Hematopoietic multipotent progenitor cell treated with erythropoietin and hydrocortisone succinate and interleukin-3 and kit ligand, for 17 days (in vitro differentiated cells): ENCODE results near the gene PLEKHM2.

Source experiments
- DNase-seq: peaks from one replicate; pipeline ENCODE4 v3.0.0-alpha.2; 2015; ENCODE audit warnings: low spot score

Gene PLEKHM2

DNA sequence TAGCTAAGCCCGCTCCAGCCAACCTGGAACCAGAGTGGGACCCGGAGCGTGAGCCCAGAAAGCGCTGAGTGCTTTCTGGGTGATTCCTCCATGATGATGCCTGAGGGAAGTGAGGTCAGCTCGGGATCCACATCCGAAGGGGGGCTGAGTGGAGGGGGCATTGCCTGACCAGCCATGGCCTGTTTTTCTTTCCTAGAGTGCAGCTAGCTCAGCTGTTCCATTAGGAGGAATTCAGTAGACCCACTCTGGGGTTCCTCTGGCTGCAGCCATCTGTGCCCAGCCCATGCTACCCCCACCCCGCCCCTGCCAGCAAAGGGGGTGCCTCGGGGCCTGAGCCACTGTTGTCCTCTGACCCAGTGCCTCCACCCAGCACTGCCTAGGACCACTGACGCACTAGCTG lies 42.4 kb downstream of the PLEKHM2 start:
- no peak for DNase-seq

GRCh38 chr1:15727021-15727420 lies 42.9 kb downstream of the PLEKHM2 start:
- DNase-seq, result no peak

DNA sequence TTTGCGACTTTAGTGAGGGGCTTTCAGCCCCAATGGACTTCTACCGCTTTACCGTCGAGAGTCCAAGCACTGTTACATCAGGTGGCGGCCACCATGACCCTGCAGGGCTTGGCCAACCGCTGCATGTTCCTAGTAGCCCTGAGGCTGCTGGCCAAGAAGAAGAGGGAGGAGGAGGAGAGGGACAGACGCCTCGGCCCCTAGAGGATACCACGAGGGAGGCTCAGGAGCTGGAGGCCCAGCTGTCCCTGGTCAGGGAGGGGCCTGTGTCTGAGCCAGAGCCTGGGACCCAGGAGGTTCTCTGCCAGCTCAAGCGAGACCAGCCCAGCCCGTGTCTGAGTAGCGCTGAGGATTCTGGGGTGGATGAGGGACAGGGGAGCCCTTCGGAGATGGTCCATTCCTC lies 43.3 kb downstream of the PLEKHM2 start:
- DNase-seq, result no peak

GRCh38 chr1:15727866-15728534 lies 43.9 kb downstream of the PLEKHM2 start:
- DNase-seq, result no peak

DNA sequence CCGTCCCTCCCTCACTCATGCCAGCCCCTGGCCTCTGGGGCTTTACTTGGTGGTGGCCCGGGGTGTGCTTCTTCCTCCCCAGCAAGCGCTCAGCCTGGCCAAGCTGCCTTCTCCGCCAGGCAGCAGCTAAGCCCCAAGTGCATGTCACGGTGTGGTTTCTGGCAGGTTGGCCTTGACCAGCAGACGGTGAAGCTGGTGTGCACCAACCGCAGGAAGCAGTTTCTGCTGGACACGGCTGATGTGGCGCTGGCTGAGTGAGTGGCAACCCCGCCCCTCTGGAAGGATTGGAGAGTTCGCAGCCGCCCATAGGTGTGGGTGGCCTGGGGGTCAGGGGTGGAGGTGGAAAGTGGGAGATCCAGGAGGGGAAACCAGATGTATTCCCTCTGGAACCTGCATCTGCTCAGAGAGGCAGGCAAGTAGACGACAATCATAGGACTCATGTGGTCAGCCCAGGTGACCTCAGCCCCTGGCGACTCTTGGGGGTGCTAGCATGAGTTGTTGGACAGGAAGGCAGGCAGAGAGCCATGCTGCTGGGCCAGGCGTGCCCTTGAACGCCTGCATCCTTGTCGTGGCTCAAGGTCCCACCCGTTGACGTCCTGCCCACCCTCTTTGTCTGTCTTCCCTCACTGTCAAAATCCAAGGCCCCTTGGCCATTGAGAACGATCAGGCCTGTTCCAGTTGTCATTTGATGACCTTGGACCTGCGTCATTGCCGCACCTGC lies 45.0 kb downstream of the PLEKHM2 start:
- no peak for DNase-seq

DNA sequence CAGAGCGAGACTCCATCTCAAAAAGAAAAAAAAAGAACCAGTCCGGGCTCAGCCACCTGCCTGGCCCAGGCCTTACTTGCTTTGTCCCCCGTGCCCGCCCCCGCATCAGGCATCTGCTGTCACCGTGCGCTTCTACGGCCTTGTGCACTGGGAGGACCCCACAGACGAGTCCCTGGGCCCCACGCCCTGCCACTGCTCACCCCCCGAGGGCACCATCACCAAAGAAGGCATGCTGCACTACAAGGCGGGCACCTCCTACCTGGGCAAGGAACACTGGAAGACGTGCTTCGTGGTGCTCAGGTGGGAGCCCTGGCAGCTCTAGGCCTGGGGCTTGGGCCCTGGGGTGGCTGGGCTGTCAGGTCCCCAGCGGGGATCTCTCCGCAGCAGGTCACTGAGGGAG lies 46.3 kb downstream of the PLEKHM2 start:
- DNase-seq, result no peak

DNA sequence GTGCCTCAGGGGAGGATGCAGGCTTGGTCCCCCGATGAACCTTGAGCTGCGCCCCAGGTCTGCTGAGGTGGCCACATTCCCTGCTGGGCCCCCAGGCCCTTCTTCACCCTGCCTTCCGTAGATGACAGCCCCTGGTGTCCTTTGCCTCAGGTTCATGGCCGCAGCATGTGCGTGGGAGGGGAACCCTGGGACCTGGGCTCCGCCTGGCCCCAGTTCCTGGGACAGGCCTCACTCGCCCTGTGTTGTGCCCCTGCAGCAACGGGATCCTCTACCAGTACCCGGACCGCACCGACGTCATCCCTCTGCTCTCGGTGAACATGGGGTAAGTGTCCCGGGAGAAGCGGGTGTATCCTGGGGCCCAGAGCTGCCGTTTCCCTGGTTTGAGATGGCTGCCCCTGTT lies 46.8 kb downstream of the PLEKHM2 start:
- DNase-seq, result no peak

DNA sequence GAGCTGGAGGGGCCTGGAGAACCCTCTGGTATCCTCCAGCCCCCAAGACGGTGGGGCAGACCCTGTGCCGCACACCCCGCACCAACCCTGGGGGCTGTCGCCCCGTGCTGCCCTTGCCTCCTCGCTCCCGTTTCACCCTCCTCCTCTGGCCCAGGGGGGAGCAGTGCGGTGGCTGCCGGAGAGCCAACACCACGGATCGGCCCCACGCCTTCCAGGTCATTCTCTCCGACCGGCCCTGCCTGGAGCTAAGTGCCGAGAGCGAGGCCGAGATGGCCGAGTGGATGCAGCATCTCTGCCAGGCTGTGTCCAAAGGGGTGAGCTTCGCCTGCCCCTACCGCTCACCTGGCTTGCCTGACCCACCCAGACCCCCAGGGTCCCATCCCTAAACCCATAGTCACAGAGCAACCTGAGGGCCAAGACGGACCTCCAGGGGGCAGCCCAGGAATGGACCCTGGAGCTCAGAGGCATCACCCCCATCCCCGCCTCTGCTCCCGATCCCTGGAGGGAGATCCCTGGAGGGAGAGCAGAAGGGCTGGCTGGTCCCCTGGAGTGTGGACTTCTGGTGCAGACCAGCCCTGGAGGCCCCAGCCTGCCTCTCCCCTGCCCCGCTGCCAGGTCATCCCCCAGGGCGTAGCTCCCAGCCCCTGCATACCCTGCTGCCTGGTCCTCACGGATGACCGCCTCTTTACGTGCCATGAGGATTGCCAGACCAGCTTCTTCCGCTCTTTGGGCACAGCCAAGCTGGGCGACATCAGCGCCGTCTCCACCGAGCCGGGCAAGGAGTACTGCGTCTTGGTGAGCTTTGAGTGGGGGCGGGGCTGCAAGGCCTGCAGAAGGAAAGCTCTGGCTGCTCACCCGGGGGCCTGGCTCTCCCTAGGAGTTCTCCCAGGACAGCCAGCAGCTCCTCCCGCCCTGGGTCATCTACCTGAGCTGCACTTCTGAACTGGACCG lies 47.9 kb downstream of the PLEKHM2 start:
- DNase-seq, result no peak

- DNase-seq, result no peak
These were observed 48.6 kb downstream of the PLEKHM2 start for GRCh38 chr1:15732686-15733081.

DNA sequence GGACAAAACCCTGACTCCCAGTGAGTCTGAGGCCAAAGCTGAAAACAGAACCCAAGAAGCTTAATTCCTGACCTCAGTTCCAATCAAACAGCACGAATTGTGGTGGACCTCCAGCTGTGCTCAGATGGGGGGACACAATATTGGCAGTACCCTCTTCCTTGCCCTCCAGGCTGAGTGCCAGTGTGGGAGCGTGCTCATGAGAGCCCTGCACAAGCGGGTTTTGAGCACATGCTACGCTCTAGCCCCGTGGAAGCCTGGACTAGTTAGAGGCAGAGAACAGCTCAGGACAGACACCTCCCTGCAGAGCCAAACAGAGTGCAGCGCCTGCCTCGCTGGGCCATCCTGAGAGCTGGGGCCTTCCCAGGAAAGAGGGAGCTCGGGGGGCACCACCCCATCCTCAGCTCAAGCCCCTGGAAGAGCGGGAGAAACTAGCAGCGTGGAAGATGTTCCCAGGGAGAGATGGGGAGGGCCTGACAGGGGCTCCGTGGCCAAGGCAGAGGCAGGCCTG lies 49.2 kb downstream of the PLEKHM2 start:
- no peak for DNase-seq

- no peak for DNase-seq
These were observed 49.7 kb downstream of the PLEKHM2 start for GRCh38 chr1:15733726-15734226.

DNA sequence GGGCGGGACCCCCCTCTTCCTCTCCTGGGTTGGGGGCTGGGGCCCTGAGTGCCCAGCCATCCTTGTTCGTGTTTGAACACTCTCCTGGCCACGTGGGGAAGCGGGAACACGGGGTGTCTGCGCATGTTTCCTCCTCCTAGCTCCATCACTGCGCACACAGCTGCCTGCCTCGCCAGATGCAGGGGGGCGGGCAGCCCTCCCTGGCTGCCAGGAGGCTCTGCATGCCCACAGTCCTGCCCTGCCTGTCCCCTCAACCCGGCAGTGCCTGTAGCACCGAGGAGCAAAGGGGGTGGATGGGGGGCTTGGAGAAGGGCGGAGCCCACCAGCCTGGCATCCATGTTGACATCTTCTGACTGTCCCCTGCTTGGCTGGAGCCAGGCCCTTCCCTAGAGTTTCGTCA lies 50.2 kb downstream of the PLEKHM2 start:
- no peak for DNase-seq

DNA sequence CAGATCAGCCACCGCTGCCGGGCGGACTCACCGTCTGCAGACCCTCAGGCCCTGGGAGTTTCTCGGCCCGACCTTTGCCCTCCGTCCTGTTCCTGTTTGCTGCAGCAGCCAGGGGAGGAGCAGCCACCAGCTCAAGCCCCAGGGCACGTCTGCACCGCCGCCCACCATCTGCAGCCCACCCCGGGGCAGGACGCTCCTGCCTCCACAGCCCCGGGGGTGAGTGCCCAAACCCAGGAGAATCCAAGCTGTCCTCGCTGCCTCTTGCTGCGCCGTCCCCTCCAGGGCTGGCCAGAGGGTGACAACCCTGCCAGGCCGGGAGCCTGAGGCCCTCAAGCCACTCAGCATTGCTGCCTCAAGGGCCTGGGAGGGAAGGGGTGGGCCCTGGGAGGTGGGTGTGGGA lies 50.8 kb downstream of the PLEKHM2 start:
- no peak for DNase-seq

GRCh38 chr1:15735304-15736037 lies 51.4 kb downstream of the PLEKHM2 start:
- DNase-seq, result no peak

DNA sequence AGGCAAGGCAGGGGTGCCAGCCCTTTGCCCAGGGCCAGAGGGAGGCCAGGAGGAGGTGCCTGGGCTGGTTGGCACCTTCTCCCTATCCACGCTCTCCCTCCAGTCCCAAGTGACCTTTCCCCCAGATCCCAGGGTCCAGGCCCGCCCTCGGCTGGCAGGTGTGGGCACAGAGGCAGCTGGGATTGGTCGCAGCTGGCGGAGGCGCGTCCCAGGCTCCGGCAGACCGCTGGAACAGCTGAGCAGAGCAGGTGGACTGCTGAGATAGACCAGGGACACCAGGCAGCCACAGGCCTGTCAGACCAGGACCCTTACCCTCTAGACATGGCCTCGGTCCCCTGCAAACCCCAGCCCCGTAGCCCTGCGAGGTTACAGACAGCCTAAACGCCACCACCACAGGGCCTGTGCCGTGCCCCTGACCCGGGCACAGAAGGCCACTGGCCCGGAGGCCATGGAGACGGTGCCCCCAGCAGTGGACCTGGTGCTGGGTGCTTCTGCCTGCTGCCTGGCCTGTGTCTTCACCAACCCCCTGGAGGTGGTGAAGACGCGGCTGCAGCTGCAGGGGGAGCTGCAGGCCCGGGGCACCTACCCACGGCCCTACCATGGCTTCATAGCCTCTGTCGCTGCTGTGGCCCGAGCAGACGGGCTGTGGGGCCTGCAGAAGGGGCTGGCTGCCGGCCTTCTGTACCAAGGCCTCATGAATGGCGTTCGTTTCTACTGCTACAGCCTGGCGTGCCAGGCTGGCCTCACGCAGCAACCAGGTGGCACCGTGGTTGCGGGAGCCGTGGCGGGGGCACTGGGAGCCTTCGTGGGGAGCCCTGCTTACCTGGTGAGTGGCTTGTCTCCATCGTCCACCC lies 52.1 kb downstream of the PLEKHM2 start, which contains the start of gene SLC25A34:
Gene SLC25A34, plus strand, starts transcription at position 221 of the 854 bp plus-strand sequence. Its CDS starts 228 bp downstream, at position 449.
- no peak for DNase-seq

- no peak for DNase-seq
These were observed 52.8 kb downstream of the PLEKHM2 start for GRCh38 chr1:15736892-15737261.

GRCh38 chr1:15737324-15738319 lies 53.5 kb downstream of the PLEKHM2 start:
- no peak for DNase-seq

DNA sequence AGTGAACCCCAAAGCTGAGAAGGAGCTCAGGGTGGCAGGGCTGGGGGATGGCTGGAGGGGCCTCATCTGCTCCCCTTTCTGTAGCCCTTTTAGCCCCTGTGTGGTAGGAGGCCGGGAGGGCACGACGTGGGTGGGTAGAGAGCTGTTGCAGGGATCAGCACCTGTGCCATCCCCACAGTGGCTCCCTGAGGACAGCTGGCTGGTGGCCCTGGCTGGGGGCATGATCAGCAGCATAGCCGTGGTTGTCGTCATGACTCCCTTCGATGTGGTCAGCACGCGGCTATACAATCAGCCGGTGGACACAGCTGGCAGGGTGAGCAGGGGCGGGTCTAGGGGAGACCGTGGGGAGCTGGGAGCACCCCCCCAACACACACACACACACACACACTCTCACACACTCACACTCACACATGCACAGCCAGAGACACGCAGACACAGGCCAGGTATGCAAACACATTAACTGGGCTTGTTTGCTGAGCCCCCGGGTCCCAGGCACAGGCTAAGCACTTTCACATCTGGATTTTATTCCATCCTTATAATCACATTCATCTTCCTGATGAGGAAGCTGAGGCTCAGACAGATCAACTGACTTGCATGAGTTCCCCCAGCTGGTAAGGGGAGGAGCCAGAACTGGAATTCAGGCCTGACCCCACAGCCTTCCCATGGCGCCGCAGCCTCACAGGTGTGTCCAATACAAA lies 54.4 kb downstream of the PLEKHM2 start:
- no peak for DNase-seq

GRCh38 chr1:15739259-15739658 lies 55.1 kb downstream of the PLEKHM2 start:
- DNase-seq, result no peak
